Gastroesophageal sphincter (tissue), 3 donors: ENCODE results near the gene TTLL7.

Experiments used
- EP300 ChIP-seq: sonication (generic); formaldehyde crosslinking; IDR thresholded peaks from one replicate; pipeline ENCODE4 v1.6.1; 2017; ENCODE audit warnings: antibody characterized with exemption, mild to moderate bottlenecking
- POLR2A ChIP-seq, 2 donors: fragments of 450-650 bp; IDR thresholded peaks; one replicate each; pipeline ENCODE4 v1.6.1; 2017; ENCODE audit warnings: antibody characterized with exemption in 2 of 2, mild to moderate bottlenecking in 2 of 2, moderate library complexity in 1 of 2
- POLR2AphosphoS5 ChIP-seq: sonication (generic); formaldehyde crosslinking; IDR thresholded peaks from one replicate; pipeline ENCODE4 v1.6.1; 2017; ENCODE audit warnings: antibody characterized with exemption
- TF ChIP-seq, protein P1 (sequence below), 4 experiments: fragments of 200-600 bp in 2 of 4; fragments of 450-650 bp in 2 of 4; sonication (generic) in 1 of 4; IDR thresholded peaks; one replicate each; pipeline ENCODE4 v1.5.1; 2017 to 2019; ENCODE audit warnings: antibody characterized with exemption in 4 of 4, mild to moderate bottlenecking in 2 of 4, moderate library complexity in 2 of 4

DNA sequence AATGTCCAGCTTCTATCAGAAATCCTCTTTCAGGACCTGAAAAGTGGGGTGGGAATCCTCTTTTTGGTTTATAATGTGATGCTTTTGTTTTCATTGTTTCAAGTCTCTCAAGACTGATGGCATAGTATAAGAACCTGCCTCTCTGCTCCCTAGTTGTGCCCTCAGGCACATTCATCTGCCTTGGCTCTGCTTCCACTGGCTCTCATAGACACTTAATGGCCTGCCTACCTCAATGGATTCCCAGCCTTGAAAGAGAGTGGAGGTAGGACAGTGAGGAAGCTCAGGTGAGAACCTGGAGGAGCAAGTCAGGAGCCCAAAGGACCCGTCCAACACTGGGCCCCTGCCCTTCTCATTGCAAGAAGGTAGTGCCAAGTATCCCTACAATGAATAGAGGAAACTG lies 4.8 kb downstream of the TTLL7 start:
- TF ChIP-seq, protein P1, sequence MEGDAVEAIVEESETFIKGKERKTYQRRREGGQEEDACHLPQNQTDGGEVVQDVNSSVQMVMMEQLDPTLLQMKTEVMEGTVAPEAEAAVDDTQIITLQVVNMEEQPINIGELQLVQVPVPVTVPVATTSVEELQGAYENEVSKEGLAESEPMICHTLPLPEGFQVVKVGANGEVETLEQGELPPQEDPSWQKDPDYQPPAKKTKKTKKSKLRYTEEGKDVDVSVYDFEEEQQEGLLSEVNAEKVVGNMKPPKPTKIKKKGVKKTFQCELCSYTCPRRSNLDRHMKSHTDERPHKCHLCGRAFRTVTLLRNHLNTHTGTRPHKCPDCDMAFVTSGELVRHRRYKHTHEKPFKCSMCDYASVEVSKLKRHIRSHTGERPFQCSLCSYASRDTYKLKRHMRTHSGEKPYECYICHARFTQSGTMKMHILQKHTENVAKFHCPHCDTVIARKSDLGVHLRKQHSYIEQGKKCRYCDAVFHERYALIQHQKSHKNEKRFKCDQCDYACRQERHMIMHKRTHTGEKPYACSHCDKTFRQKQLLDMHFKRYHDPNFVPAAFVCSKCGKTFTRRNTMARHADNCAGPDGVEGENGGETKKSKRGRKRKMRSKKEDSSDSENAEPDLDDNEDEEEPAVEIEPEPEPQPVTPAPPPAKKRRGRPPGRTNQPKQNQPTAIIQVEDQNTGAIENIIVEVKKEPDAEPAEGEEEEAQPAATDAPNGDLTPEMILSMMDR (IDR thresholded peaks at IDR 0.05) = no peak
- TF ChIP-seq EP300 (no peak), POLR2A (IDR thresholded peaks at IDR 0.05) (no peak), POLR2AphosphoS5 (no peak)
